SHP77 treated with DMSO at 0.1 percent for 48 hours (cell line): Measurements from ENCODE around the gene CFAP43.
A peak's percentile ranks its signal among the peaks of the same experiment; 100 is the strongest.

Source experiments
- DNase-seq: peaks from one replicate; lab custom pipeline; 2025; lab: John Stamatoyannopoulos, UW

Gene CFAP43

DNA sequence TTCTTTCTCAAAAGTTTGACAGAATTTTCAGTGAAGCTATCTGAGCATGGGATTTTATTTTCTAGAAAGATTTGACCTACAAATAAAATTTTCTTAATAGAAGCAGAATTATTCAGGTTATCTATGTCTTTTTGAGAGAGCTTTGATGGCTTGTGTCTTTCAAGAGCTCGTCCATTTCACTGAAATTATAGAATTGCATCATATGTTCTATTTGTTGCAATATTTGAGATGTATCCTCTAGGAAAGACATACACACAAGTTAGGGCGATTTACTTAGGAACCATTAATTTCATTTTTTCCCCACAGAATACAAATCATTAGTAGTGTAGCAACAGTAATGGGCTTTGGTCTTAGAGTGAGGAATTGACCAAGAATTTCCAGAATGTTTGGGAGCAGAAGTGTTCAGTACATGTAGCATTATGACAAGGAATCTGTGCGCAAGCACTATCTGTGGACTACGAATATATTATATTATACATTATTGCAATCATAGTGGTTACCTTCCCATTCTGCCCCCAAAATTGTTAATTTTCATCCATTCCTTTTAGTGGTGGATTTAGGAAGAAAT is 133.7 kb downstream of the CFAP43 start:
- no peak for DNase-seq

GRCh38 chr10:104096692-104097091 is 135.5 kb downstream of the CFAP43 start:
- DNase-seq, result no peak

- DNase-seq, result no peak
These were observed 139.4 kb downstream of the CFAP43 start for GRCh38 chr10:104092749-104093148.

DNA sequence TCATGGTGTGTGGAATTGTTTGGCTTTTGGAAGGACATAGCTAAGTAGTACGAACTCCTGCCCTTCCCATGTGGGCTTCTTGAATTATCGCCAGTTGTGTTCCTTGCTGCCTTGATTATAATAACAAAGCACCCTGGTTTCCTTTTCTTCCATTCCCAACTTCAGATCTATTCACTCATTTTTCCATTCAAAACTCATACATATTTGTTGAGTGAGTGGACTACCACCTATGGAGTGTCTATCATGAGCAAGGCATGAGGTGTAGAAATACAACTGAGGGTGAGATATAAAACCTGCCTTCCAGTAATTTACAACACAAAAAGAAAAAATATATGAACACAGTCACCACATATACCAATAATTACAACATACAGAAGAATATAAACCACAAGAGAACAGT is 141.6 kb downstream of the CFAP43 start:
- no peak for DNase-seq

DNA sequence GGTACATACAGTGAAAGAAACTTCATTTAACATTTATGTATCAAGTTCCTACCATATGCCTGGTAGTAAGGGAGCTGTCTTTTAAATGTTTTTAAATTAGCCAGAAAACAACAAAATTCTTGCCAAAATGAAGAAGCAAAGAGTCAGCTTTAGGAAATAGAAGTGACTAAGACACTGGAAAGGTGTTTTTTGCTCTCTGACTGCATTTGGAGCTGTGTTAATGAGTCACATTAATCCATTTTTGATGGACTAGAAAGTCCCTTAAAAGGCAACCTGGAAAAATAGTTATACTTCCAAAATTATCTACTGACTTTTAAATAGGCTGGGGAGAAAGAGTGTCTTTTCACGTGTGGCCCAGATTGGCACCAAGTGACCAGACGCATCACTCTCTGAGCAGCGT is 142.5 kb downstream of the CFAP43 start:
- no peak for DNase-seq

DNA sequence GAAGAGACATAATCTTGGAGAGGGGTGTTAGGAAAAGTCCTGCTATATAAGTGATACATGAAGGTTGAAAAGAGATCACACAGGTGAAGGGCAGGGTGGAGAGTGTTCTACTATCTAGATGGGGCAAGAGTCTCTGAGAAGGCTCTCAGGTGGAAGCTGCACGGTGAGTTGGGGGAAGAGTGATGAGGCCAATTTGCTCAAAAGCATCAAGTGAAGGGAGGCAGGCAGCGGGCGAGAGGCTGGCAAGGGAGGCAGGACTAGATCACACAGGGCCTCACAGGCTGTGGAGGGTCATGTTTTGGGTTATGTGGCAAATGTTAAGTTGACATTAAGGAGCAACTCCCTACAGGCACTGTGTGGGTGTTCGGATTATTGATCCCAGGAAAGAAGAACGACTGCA is 143.9 kb downstream of the CFAP43 start:
- DNase-seq, result no peak

DNA sequence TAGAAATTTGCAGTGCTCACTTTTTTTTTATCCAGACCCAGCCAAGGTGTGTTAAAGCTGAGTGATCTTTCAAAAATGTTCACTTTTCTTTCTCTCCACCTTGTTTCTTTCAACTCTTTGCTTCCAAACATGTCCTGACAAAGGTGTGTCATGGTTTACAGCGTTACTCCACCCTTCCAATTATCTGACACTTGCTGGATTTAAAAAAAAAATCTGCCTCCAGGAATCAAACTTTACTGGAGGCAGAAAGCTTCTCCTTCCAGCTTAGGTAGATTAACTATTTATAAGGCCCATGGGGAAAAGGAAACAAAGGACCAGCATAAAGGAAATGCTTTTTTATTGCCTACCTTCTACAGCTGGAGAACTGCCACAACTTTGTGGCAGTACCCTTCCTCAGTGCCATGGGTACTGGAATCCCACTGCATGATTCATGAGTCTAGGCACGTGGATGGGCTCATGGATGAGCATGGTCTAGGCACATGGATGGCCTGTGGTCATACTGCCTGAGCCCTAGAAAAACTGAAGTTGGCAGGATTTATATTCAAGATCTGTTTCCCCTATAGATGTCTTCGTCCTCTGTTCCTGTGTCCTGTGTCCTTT is 146.3 kb downstream of the CFAP43 start, which contains the start of gene COL17A1:
Gene COL17A1, minus strand, starts transcription at position 80 of the 600 bp plus-strand sequence. CDS start 5,207 bp downstream, outside the sequence.
- no peak for DNase-seq

- no peak for DNase-seq
These were observed 147.6 kb downstream of the CFAP43 start for GRCh38 chr10:104084482-104085142.

- DNase-seq, result no peak
These were observed 150.2 kb downstream of the CFAP43 start for GRCh38 chr10:104081998-104082397.

DNA sequence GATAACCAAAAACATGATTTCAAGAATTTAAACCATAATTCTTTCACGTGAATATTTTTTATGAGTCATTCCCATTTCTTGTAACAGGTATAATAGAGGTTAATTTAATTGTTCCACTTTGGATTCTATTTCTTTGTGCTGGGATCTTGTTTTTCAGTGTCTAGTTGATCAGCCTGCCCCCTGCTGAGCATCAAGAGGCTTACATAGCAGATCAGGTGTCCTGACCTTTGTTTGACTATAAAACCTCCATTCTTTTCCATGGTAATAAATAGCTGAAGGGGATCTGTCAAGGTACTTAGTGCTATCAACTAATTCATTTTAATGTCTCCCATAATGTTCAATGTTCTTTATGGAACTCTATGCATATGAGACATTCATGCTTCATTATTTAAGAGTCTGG is 151.4 kb downstream of the CFAP43 start:
- DNase-seq, result peak; percentile 5
